ENCODE results near the gene MEIS2.

Gene MEIS2

GRCh38 chr15:37059086-37059485 lies 41.3 kb downstream of the MEIS2 start:
- Mint-ChIP-seq H3K9me3 (no peaks in the 10 kb centered on the region), H3K36me3 (ENCODE audit: low read depth) (peaks cover 76% of the 10 kb centered on the region), H3K4me1 (peaks cover 45% of the 10 kb centered on the region), H3K27ac (peak overlapping the region; percentile 58 to 74 (median 63)), H3K27me3 (ENCODE audit: low read depth) (peaks cover 3% of the 10 kb centered on the region), H3K4me3 (no peak overlapping the region)
- TF ChIP-seq, protein P1, sequence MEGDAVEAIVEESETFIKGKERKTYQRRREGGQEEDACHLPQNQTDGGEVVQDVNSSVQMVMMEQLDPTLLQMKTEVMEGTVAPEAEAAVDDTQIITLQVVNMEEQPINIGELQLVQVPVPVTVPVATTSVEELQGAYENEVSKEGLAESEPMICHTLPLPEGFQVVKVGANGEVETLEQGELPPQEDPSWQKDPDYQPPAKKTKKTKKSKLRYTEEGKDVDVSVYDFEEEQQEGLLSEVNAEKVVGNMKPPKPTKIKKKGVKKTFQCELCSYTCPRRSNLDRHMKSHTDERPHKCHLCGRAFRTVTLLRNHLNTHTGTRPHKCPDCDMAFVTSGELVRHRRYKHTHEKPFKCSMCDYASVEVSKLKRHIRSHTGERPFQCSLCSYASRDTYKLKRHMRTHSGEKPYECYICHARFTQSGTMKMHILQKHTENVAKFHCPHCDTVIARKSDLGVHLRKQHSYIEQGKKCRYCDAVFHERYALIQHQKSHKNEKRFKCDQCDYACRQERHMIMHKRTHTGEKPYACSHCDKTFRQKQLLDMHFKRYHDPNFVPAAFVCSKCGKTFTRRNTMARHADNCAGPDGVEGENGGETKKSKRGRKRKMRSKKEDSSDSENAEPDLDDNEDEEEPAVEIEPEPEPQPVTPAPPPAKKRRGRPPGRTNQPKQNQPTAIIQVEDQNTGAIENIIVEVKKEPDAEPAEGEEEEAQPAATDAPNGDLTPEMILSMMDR (IDR thresholded peaks at IDR 0.05; ENCODE audit: unreplicated experiment in 3 of 3): no peak

GRCh38 chr15:37058316-37058985 lies 41.9 kb downstream of the MEIS2 start:
- Mint-ChIP-seq H3K27me3 (ENCODE audit: low read depth) (peaks cover 3% of the 10 kb centered on the region), H3K4me1 (peaks cover 45% of the 10 kb centered on the region), H3K4me3 (no peak overlapping the region), H3K27ac (peak overlapping the region; percentile 58 to 93 (median 68)), H3K9me3 (no peaks in the 10 kb centered on the region), H3K36me3 (ENCODE audit: low read depth) (peaks cover 75% of the 10 kb centered on the region)
- TF ChIP-seq, protein P1 (IDR thresholded peaks at IDR 0.05; ENCODE audit: unreplicated experiment in 3 of 3): no peak

GRCh38 chr15:37057831-37058230 lies 42.5 kb downstream of the MEIS2 start:
- H3K36me3 Mint-ChIP-seq (ENCODE audit: low read depth): peaks cover 74% of the 10 kb centered on the region
- peak overlapping the region in 1 of 3 experiments; percentile 13 for H3K4me3 Mint-ChIP-seq
- peaks cover 46% of the 10 kb centered on the region for H3K4me1 Mint-ChIP-seq
- no peaks in the 10 kb centered on the region for H3K9me3 Mint-ChIP-seq
- TF ChIP-seq, protein P1 (IDR thresholded peaks at IDR 0.05; ENCODE audit: unreplicated experiment in 3 of 3): no peak
- peaks cover 3% of the 10 kb centered on the region for H3K27me3 Mint-ChIP-seq (ENCODE audit: low read depth)
- H3K27ac Mint-ChIP-seq: peak overlapping the region; percentile 58 to 93 (median 68)

- H3K9me3 Mint-ChIP-seq: no peaks in the 10 kb centered on the region
- peaks cover 3% of the 10 kb centered on the region for H3K27me3 Mint-ChIP-seq (ENCODE audit: low read depth)
- peak overlapping the region; percentile 58 to 93 (median 83) for H3K27ac Mint-ChIP-seq
- TF ChIP-seq, protein P1 (IDR thresholded peaks at IDR 0.05; ENCODE audit: unreplicated experiment in 3 of 3): no peak
- H3K4me3 Mint-ChIP-seq: peak overlapping the region in 1 of 3 experiments; percentile 4
- peaks cover 72% of the 10 kb centered on the region for H3K36me3 Mint-ChIP-seq (ENCODE audit: low read depth)
- peaks cover 49% of the 10 kb centered on the region for H3K4me1 Mint-ChIP-seq
Observed at GRCh38 chr15:37057256-37057655, 43.1 kb downstream of the MEIS2 start.

- Mint-ChIP-seq H3K4me3 (peak overlapping the region; percentile 22 to 27 (median 24)), H3K4me1 (peaks cover 49% of the 10 kb centered on the region), H3K36me3 (ENCODE audit: low read depth) (peaks cover 76% of the 10 kb centered on the region), H3K27ac (peak overlapping the region; percentile 58 to 93 (median 83)), H3K9me3 (no peaks in the 10 kb centered on the region), H3K27me3 (ENCODE audit: low read depth) (peaks cover 3% of the 10 kb centered on the region)
- TF ChIP-seq, protein P1 (IDR thresholded peaks at IDR 0.05; ENCODE audit: unreplicated experiment in 3 of 3): no peak
Observed at GRCh38 chr15:37056177-37057121, 43.9 kb downstream of the MEIS2 start.

Measured in nephron (organoid).